ENCODE data around the gene RUBCN. TPM values are rescaled to one million over a fixed set of nuclear protein-coding genes. Genes with fewer than 3 reads are reported as not detected.
"Not testable (repeated sequence)": the region's sequence is repeated elsewhere in the genome, so short reads cannot be mapped to it uniquely, and the experiment has no call there.

RUBCN gene
- total RNA-seq, 1 donor from 2014 or later, result 217 TPM

DNA sequence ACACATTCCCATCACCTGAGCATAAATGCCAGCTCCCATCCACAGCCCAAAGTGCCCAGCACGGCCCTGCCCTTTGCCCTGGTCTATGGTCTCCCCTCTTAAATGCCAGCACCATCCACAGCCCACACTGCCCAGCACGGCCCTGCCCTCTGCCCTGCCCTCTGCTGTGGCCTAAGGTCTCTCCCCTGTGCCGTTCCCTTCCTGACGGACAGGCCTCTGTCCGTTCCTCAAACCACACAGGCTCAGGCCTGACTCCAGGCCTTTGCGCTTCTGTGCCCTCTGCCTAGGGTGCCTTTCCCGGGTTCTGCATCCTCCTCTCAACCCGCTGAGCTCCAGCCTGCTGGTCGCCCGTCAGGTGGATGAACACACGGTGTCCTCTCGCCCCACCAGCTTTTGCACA lies 90.4 kb downstream of the RUBCN start:
- intact Hi-C loops (cut with micrococcal nuclease); H3K27me3 Mint-ChIP-seq: not testable (repeated sequence)

GRCh38 chr3:197637556-197637955 lies 99.1 kb downstream of the RUBCN start:
- H3K36me3 Mint-ChIP-seq (ENCODE audit: low read depth); H3K9me3 Mint-ChIP-seq; POLR2A ChIA-PET; CTCF ChIA-PET; ATAC-seq (ENCODE audit: low read depth); intact Hi-C loops (cut with micrococcal nuclease); H3K27ac Mint-ChIP-seq; DNase-seq; H3K4me1 Mint-ChIP-seq; H3K4me3 Mint-ChIP-seq; H3K27me3 Mint-ChIP-seq: not testable (repeated sequence)

More for the DNA sequence above, 90.4 kb downstream of the RUBCN start:
- H3K36me3 Mint-ChIP-seq (ENCODE audit: low read depth); CTCF ChIA-PET; DNase-seq; H3K27ac Mint-ChIP-seq; H3K4me3 Mint-ChIP-seq; POLR2A ChIA-PET; ATAC-seq (ENCODE audit: low read depth); H3K9me3 Mint-ChIP-seq; H3K4me1 Mint-ChIP-seq: not testable (repeated sequence)

DNA sequence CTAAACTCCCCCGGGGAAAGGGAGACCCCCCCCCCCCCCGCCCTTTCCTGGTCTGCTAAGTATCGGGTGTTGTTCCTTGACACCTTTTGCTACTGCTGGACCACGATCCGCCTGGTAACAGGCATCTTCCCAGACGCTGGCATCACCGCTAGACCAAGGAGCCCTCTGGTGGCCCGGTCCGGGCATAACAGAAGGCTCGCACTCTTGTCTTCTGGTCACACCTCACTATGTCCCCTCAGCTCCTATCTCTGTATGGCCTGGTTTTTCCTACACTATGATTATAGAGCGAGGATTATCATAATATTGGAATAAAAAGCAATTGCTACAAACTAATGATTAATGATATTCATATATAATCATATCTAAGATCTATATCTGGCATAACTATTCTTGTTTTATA lies 104.7 kb downstream of the RUBCN start:
- DNase-seq; H3K27me3 Mint-ChIP-seq; ATAC-seq (ENCODE audit: low read depth); H3K9me3 Mint-ChIP-seq; H3K4me1 Mint-ChIP-seq; H3K4me3 Mint-ChIP-seq; POLR2A ChIA-PET; H3K36me3 Mint-ChIP-seq (ENCODE audit: low read depth); intact Hi-C loops (cut with micrococcal nuclease); H3K27ac Mint-ChIP-seq: not testable (repeated sequence)
- CTCF ChIA-PET, result interaction anchor here (1.5 kb wide), 1 partner anchor 33 kb away, joined by 8 read pairs; no protein-coding TSS in a partner anchor

GRCh38 chr3:197630766-197631165 lies 105.9 kb downstream of the RUBCN start:
- H3K27me3 Mint-ChIP-seq; CTCF ChIA-PET; H3K4me1 Mint-ChIP-seq; DNase-seq; intact Hi-C loops (cut with micrococcal nuclease); H3K36me3 Mint-ChIP-seq (ENCODE audit: low read depth); H3K4me3 Mint-ChIP-seq; POLR2A ChIA-PET; H3K9me3 Mint-ChIP-seq; ATAC-seq (ENCODE audit: low read depth): not testable (repeated sequence)
- H3K27ac Mint-ChIP-seq, result peak overlapping the region; percentile 46

GRCh38 chr3:197629286-197629685 lies 107.4 kb downstream of the RUBCN start:
- H3K4me3 Mint-ChIP-seq; POLR2A ChIA-PET; H3K9me3 Mint-ChIP-seq; ATAC-seq (ENCODE audit: low read depth); CTCF ChIA-PET; H3K27me3 Mint-ChIP-seq; intact Hi-C loops (cut with micrococcal nuclease); H3K36me3 Mint-ChIP-seq (ENCODE audit: low read depth); H3K4me1 Mint-ChIP-seq; H3K27ac Mint-ChIP-seq; DNase-seq: not testable (repeated sequence)

GRCh38 chr3:197627772-197628523 lies 108.8 kb downstream of the RUBCN start:
- CTCF ChIA-PET; H3K9me3 Mint-ChIP-seq; H3K4me1 Mint-ChIP-seq; H3K27ac Mint-ChIP-seq; POLR2A ChIA-PET; H3K36me3 Mint-ChIP-seq (ENCODE audit: low read depth); intact Hi-C loops (cut with micrococcal nuclease); H3K27me3 Mint-ChIP-seq: not testable (repeated sequence)
- ATAC-seq (ENCODE audit: low read depth) (peak; percentile 81), DNase-seq (peak; percentile 91)
- peak overlapping the region; percentile 77 for H3K4me3 Mint-ChIP-seq

- H3K36me3 Mint-ChIP-seq (ENCODE audit: low read depth); CTCF ChIA-PET; H3K9me3 Mint-ChIP-seq; POLR2A ChIA-PET; H3K4me1 Mint-ChIP-seq; H3K27me3 Mint-ChIP-seq; intact Hi-C loops (cut with micrococcal nuclease); H3K27ac Mint-ChIP-seq: not testable (repeated sequence)
- ATAC-seq (ENCODE audit: low read depth), result peak; percentile 58
- DNase-seq, result peak; percentile 31
- H3K4me3 Mint-ChIP-seq, result peak overlapping the region; percentile 81
Observed at GRCh38 chr3:197627158-197627771, 109.4 kb downstream of the RUBCN start.

DNA sequence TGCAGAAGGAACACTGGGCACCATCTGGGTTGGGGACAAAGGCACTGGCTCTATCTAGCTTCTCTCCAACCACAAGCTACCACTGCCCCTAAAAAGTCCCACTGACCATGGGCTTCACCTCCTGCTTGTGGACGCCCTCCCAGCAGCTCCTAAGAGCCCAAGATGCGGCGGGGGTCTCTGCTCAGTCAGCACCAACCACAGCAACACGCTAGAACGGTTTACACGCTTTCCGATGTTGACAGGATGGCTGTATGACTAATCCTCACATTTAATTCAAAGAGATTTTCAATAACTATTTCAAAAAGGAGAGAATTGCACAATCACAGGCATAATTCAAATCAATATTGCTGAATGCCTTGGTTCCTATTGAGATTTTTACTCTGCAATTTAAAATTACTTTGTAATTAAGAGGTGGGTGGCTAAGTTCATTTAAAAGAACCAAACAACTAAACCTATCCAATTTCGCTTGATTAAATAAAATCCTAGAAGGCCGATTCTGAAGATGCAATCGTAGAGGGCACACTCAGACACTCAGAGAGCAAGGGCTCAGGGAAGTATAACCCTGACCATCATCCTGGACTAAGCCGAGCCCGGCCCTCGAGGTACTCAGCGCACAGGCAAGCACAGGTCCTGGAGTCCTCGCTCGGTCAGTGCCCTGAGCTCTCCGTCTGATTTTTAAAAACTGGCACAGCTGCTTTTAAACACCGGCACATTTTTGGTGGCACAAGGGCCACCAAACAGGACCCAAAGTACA lies 110.1 kb downstream of the RUBCN start:
- H3K4me1 Mint-ChIP-seq; intact Hi-C loops (cut with micrococcal nuclease); POLR2A ChIA-PET; H3K27me3 Mint-ChIP-seq; H3K9me3 Mint-ChIP-seq; H3K27ac Mint-ChIP-seq; H3K36me3 Mint-ChIP-seq (ENCODE audit: low read depth); CTCF ChIA-PET; DNase-seq: not testable (repeated sequence)
- ATAC-seq (ENCODE audit: low read depth), result peak; percentile 32
- H3K4me3 Mint-ChIP-seq, result peak overlapping the region; percentile 81

DNA sequence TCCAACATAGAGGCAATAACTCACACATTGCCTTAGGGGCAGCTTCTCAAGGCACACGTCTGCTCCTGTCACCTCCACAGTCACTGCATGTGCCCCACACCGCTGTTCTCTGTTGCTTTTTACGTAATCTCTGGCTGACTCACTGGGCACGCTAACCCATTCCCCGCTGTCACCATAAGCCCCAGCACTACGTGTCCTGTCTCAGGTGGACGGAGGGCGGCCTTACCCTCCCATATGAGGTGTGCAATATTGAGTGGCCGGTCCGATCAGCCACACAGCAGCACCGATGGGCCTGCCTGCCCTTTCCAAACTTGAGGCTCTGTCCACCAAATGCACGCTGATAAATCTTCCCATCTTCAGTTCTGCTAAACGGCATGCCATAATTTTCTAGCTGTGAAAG lies 115.2 kb downstream of the RUBCN start:
- ATAC-seq (ENCODE audit: low read depth); POLR2A ChIA-PET; CTCF ChIA-PET; DNase-seq; H3K27ac Mint-ChIP-seq; H3K9me3 Mint-ChIP-seq; H3K4me1 Mint-ChIP-seq; H3K27me3 Mint-ChIP-seq; intact Hi-C loops (cut with micrococcal nuclease); H3K4me3 Mint-ChIP-seq: not testable (repeated sequence)
- H3K36me3 Mint-ChIP-seq (ENCODE audit: low read depth), result peaks cover 45% of the 10 kb centered on the region

Other genes with a start within 250 kb of the RUBCN start
- 35.1 and 40.9 TPM in 2 replicates for gene BDH1, start 180.9 kb downstream of the RUBCN start, total RNA-seq
- gene FYTTD1, start 13.0 kb upstream of the RUBCN start, total RNA-seq, result 78.6 and 84.2 TPM in 2 replicates
- 94.1 and 96.1 TPM in 2 replicates for gene LRCH3, start 54.4 kb upstream of the RUBCN start, total RNA-seq
- gene RPL35A, start 213.3 kb upstream of the RUBCN start, total RNA-seq, result 1,534 and 1,556 TPM in 2 replicates
- 2.9 and 4.1 TPM in 2 replicates for gene LMLN, start 223.3 kb upstream of the RUBCN start, total RNA-seq

Measured in activated B cell treated with CpG ODN at 0.5 μM for 24 hours (primary cell).